ENCODE measurements around the gene ROCK1.

DNA sequence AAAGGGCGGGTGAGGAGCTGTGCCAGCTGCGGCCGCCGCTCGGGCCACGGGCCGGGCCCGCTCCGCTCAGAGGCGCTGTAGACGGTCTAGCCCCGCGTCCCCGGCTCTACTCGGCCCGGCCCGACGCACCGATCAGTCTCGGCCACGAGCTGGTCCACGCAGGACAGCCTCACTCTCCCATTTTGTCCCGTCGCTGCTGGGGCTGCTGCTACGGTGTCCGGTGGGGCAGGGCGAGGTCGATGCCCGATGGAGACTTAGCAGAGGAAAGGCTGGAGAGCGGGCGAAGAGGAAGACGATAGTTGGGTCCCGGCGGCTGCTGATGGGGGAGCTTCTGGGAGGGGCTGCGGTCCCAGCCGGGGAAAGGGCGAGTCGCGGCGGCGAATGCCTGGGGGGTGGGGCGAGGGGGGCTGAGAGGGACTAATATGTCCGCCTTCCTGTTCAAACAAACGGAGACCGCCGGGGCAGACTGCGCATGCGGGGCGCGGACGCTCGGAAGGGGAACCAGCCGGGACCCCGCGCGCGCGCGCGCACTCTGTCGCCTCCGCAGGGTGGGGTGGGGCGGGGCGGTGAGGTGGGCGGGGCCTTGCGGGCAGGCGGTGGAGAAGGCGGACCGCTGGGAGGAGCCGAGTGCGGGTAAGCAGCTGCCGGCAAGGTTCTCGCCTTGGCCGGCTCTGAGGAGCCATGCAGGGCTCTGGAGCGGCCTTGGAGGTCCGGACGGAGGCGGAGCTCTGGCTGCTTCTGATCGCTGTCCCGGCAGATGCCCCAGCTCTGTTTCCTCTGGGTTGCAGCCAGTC is at the start of gene ROCK1:
- TF ChIP-seq GATA2 (IDR thresholded peaks at IDR 0.05; ENCODE audit: low read depth, low read length) (no peak), GATA3 (IDR thresholded peaks at IDR 0.05; ENCODE audit: low read depth, low read length) (no peak)

All from SH-SY5Y (cell line).